Measurements from ENCODE around the gene SP140.

Gene SP140

DNA sequence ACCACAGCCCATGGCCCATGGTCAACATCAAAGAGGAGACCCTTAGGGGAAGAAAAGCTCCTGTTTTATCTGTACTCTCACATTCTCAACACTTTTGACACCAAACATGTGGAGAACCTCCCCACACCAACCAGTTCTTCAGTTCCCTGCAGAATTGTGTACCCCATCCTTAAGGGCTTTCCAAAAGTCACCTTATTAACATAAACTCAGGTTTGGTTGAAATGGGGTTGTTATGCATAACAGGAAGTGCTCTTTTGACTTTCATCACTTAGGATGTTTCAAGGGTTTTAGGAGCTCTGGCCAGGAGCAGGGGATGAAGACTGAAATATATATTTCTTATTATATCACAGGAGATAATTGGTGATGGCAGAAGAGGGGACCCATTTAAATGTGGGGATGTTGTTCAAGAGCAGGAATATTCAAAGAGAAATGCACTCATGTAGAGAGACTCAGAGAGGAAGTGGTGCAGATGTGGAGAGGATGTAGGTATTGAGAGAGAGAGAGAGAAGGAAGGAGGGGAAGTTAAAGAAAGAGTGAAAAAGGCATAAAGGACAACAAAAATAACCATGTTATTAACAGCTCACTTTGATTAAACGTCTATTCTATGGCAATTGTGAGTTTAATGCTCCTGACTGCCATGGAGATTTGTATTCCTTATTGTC lies 136.6 kb downstream of the SP140 start:
- DNase-seq (ENCODE audit: low read depth): no peak
- TF ChIP-seq, protein P1, sequence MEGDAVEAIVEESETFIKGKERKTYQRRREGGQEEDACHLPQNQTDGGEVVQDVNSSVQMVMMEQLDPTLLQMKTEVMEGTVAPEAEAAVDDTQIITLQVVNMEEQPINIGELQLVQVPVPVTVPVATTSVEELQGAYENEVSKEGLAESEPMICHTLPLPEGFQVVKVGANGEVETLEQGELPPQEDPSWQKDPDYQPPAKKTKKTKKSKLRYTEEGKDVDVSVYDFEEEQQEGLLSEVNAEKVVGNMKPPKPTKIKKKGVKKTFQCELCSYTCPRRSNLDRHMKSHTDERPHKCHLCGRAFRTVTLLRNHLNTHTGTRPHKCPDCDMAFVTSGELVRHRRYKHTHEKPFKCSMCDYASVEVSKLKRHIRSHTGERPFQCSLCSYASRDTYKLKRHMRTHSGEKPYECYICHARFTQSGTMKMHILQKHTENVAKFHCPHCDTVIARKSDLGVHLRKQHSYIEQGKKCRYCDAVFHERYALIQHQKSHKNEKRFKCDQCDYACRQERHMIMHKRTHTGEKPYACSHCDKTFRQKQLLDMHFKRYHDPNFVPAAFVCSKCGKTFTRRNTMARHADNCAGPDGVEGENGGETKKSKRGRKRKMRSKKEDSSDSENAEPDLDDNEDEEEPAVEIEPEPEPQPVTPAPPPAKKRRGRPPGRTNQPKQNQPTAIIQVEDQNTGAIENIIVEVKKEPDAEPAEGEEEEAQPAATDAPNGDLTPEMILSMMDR (IDR thresholded peaks at IDR 0.05; ENCODE audit: insufficient read depth, low read depth, low read length, missing control alignments): no peak
- H3K4me3 ChIP-seq (ENCODE audit: low read depth, low read length): no peak overlapping the region
